A549 (cell line): ENCODE results near the gene MAGI1. TPM values are rescaled to one million over a fixed set of nuclear protein-coding genes. Genes with fewer than 3 reads are reported as not detected.
A peak's percentile ranks its signal among the peaks of the same experiment; 100 is the strongest.

Experiments
- ATAC-seq, 2 experiments: fragments of 200-7000 bp in 1 of 2; fragments of >200 bp in 1 of 2; cut with Nextera tagmentation in 1 of 2; cut with Tn5 transposase in 1 of 2; 3 replicates each; pipeline versions ENCODE4 v1.8.0 to v1.9.1; 2018 to 2020; ENCODE audit warnings: mild to moderate bottlenecking in 1 of 2, moderate library complexity in 1 of 2
- CTCF ChIA-PET: fragments of 300-600 bp; sonication (Branson Sonifier 250); formaldehyde crosslinking; extraction: SDS; loops from one replicate; lab custom pipeline; 2021; ENCODE audit warnings: antibody characterized with exemption, inconsistent platforms; lab: Yijun Ruan, JAX
- POLR2A ChIA-PET: fragments of 350-600 bp; formaldehyde crosslinking; extraction: SDS; loops from one replicate; lab custom pipeline; 2021; ENCODE audit warnings: antibody characterized with exemption, inconsistent platforms; lab: Yijun Ruan, JAX
- DNase-seq, 2 experiments: peaks; one replicate each; pipeline versions ENCODE4 v3.0.0 to v3.0.0-alpha.2; 2011 to 2016; ENCODE audit warnings: low read depth in 1 of 2, low spot score in 1 of 2
- FAIRE-seq: peaks from 2 replicates; lab custom pipeline; 2011; peaks lifted over from hg19 to GRCh38; lab: Jason Lieb, UNC
- H3K27ac ChIP-seq, 2 experiments: fragments of >200 bp; sonication (Bioruptor Twin); formaldehyde crosslinking; 3 replicates each; pipeline ENCODE4 v1.5.1; 2016 to 2017
- H3K4me1 ChIP-seq: fragments of >200 bp; sonication (Bioruptor Twin); formaldehyde crosslinking; 3 replicates; pipeline ENCODE4 v1.6.1; 2016
- H3K4me2 ChIP-seq: fragments of >200 bp; sonication (Bioruptor Twin); formaldehyde crosslinking; 3 replicates; pipeline ENCODE4 v1.6.1; 2016
- H3K4me3 ChIP-seq: fragments of >200 bp; sonication (Bioruptor Twin); formaldehyde crosslinking; 3 replicates; pipeline ENCODE4 v1.5.1; 2016
- H3K9me3 ChIP-seq: fragments of >200 bp; sonication (Bioruptor Twin); formaldehyde crosslinking; 3 replicates; pipeline ENCODE4 v1.6.1; 2016
- EHF ChIP-seq: fragments of 250-450 bp; sonication (Bioruptor Pico); IDR thresholded peaks from 2 replicates; pipeline ENCODE4 v1.5.0; 2020; ENCODE audit warnings: mild to moderate bottlenecking
- ELK1 ChIP-seq: fragments of 150-350 bp; IDR thresholded peaks from 2 replicates; pipeline ENCODE4 v1.6.1; 2014; ENCODE audit warnings: low read depth, mild to moderate bottlenecking, low read length
- EP300 ChIP-seq, 2 experiments: fragments of >200 bp; sonication (Bioruptor Twin); formaldehyde crosslinking; IDR thresholded peaks; 2 replicates in 1 of 2; 3 replicates in 1 of 2; pipeline ENCODE4 v1.6.1; 2016 to 2017
- ESRRA ChIP-seq: fragments of 150-350 bp; IDR thresholded peaks from 2 replicates; pipeline ENCODE4 v1.6.1; 2014; ENCODE audit warnings: mild to moderate bottlenecking, low read length, borderline replicate concordance
- HDAC2 ChIP-seq: fragments of 200-600 bp; sonication (generic); IDR thresholded peaks from 2 replicates; pipeline ENCODE4 v1.6.1; 2016
- HOXB13 ChIP-seq: fragments of 250-450 bp; sonication (Bioruptor Pico); IDR thresholded peaks from 2 replicates; pipeline ENCODE4 v1.5.0; 2020; ENCODE audit warnings: low read depth, mild to moderate bottlenecking, moderate library complexity
- HOXB5 ChIP-seq: fragments of 250-450 bp; sonication (Bioruptor Pico); IDR thresholded peaks from 2 replicates; pipeline ENCODE4 v1.5.0; 2020; ENCODE audit warnings: mild to moderate bottlenecking, moderate library complexity
- JUN ChIP-seq, 2 experiments: fragments of >200 bp; sonication (Bioruptor Twin); formaldehyde crosslinking; IDR thresholded peaks; 2 replicates in 1 of 2; 3 replicates in 1 of 2; pipeline ENCODE4 v1.6.1; 2016 to 2017
- KDM5A ChIP-seq: fragments of 200-600 bp; sonication (generic); IDR thresholded peaks from 2 replicates; pipeline ENCODE4 v1.6.1; 2016; ENCODE audit warnings: antibody characterized with exemption, mild to moderate bottlenecking
- MAFK ChIP-seq: fragments of 450-650 bp; IDR thresholded peaks from 2 replicates; pipeline ENCODE4 v1.6.1; 2014; ENCODE audit not compliant: partially characterized antibody
- MYC ChIP-seq: IDR thresholded peaks from 2 replicates; pipeline ENCODE4 v1.6.1; 2012; ENCODE audit warnings: mild to moderate bottlenecking, inconsistent platforms, low read length, improper control_type of control experiment, borderline replicate concordance
- NR3C1 ChIP-seq: fragments of >200 bp; sonication (Bioruptor Twin); formaldehyde crosslinking; IDR thresholded peaks from 3 replicates; pipeline ENCODE4 v1.6.1; 2017
- PBX3 ChIP-seq: IDR thresholded peaks from 2 replicates; pipeline ENCODE4 v1.6.1; 2012
- PHF8 ChIP-seq: fragments of 200-600 bp; sonication (generic); IDR thresholded peaks from 2 replicates; pipeline ENCODE4 v1.6.1; 2016; ENCODE audit warnings: low read depth, mild to moderate bottlenecking, antibody characterized with exemption, moderate library complexity, borderline replicate concordance
- POLR2A ChIP-seq: IDR thresholded peaks from 2 replicates; pipeline ENCODE4 v1.6.1; 2012; ENCODE audit warnings: mild to moderate bottlenecking, low read length
- RARB ChIP-seq: fragments of 250-450 bp; sonication (Bioruptor Pico); IDR thresholded peaks from 2 replicates; pipeline ENCODE4 v1.8.0; 2021; ENCODE audit warnings: mild to moderate bottlenecking, moderate library complexity
- SMC3 ChIP-seq: fragments of >200 bp; sonication (Bioruptor Twin); formaldehyde crosslinking; IDR thresholded peaks from 3 replicates; pipeline ENCODE4 v1.6.1; 2018; ENCODE audit warnings: inconsistent platforms
- TFCP2L1 ChIP-seq: fragments of 250-450 bp; sonication (Bioruptor Pico); IDR thresholded peaks from 2 replicates; pipeline ENCODE4 v1.5.0; 2021; ENCODE audit warnings: mild to moderate bottlenecking
- ZFP36 ChIP-seq: fragments of 450-650 bp; IDR thresholded peaks from 2 replicates; pipeline ENCODE4 v1.6.1; 2014; ENCODE audit warnings: borderline replicate concordance; ENCODE audit not compliant: partially characterized antibody
- ZNF302 ChIP-seq: fragments of 250-450 bp; sonication (Bioruptor Pico); IDR thresholded peaks from 2 replicates; pipeline ENCODE4 v1.9.0; 2021; ENCODE audit warnings: inconsistent platforms, mild to moderate bottlenecking, moderate library complexity
- ZSCAN20 ChIP-seq: fragments of 250-450 bp; sonication (Bioruptor Pico); IDR thresholded peaks from 2 replicates; pipeline ENCODE4 v1.8.0; 2022; ENCODE audit warnings: mild to moderate bottlenecking, moderate library complexity
- WGBS: methylation state at CpG from one replicate; pipeline ENCODE4 v1.1.6; 2017; ENCODE audit errors: missing lambda C conversion rate; 5-methylcytosine and 5-hydroxymethylcytosine counted together
- polyA plus RNA-seq, 4 experiments: library from polyadenylated mRNA; depleted of rRNA in 3 of 4; stranded (reverse); fragments of >200 nt; fragmentation: RNase III in 1 of 4; extraction: RNeasy Plus Mini Kit Qiagen cat#74134 plus additional on column Dnase treatment in 1 of 4; gene quantifications; 2 replicates in 3 of 4; 3 replicates in 1 of 4; pipeline ENCODE4 v1.2.3, GENCODE V29; 2011 to 2017
- TF ChIP-seq, protein P1 (sequence below): fragments of >200 bp; sonication (Bioruptor Twin); formaldehyde crosslinking; IDR thresholded peaks from 2 replicates; pipeline ENCODE4 v1.6.1; 2016
- TF ChIP-seq, protein P2 (sequence below): fragments of >200 bp; sonication (Bioruptor Twin); formaldehyde crosslinking; IDR thresholded peaks from 3 replicates; pipeline ENCODE4 v1.6.1; 2016
- TF ChIP-seq, protein P3 (sequence below): fragments of >200 bp; sonication (Bioruptor Twin); formaldehyde crosslinking; IDR thresholded peaks from 3 replicates; pipeline ENCODE4 v1.5.1; 2016

Gene MAGI1
- polyA plus RNA-seq, 2 of the 4 experiments (the other 2 are of a cell fraction), result 4.7 to 6.6 TPM

DNA sequence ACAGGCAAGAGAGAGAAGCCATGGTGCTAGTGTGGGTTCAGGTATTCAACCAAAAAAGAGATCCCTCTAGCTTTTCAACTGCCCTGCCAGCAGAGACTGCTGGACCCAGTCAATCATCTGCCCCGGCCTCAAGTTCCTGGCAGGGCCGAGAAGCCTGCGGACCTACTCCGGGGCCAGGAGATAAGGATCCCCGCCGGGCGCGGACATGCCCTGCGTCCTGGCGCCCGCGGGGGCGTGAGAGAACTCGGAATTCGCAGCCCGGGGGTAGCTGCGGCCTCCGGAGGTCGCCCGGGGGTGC is 821 bp upstream of the MAGI1 start:
- CTCF ChIA-PET, result interaction anchor here (1.2 kb wide), 2 partner anchors 77 to 99 kb away, joined by 3 to 5 read pairs; no protein-coding TSS in a partner anchor
- H3K4me1 ChIP-seq, result peaks cover 14% of the 10 kb centered on the region; the same call in 2 of the 3 replicates
- DNase-seq (peak; percentile 31 to 35), FAIRE-seq (no peak), ATAC-seq (peak; percentile 50 to 61)
- no peaks in the 10 kb centered on the region for H3K9me3 ChIP-seq
- peak overlapping the region; percentile 92 for H3K4me3 ChIP-seq
- 0% methylated on average over 1 of the region's 20 CpGs for WGBS
- peak overlapping the region; percentile 93 to 95 for H3K27ac ChIP-seq
- TF ChIP-seq HOXB13 (CRISPR knock-in tag) (no peak), EP300 (IDR thresholded peaks at IDR 0.05) (no peak), MAFK (no peak)
- H3K4me2 ChIP-seq, result peak overlapping the region; percentile 82
- POLR2A ChIA-PET, result interaction anchor here (0.7 to 0.8 kb wide), 2 partner anchors 37 to 75 kb away, joined by 3 read pairs; no protein-coding TSS in a partner anchor

DNA sequence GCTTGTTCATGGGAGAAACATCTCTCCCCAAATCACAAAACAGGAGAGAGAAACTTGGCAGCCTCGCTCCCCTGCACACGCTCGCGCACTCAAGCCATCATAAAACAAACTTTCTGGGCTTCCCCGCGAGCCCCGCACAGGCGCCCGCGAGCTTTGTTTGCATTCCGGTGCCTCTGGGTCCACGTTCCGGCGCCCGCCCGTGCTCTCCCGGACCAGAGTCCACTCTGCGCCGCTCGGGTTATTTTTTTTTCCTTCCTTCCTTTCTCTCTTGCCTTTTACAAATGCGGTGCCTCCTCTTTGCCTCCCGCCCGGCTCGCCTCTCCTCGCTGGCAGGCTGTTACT is 363 bp downstream of the MAGI1 start:
- H3K27ac ChIP-seq, result peak overlapping the region; percentile 93 to 95
- no peak for TF ChIP-seq ZNF302 (CRISPR knock-in tag)
- TF ChIP-seq PHF8, result no peak
- no peak for TF ChIP-seq RARB (CRISPR knock-in tag)
- no peak for TF ChIP-seq HOXB5 (CRISPR knock-in tag)
- TF ChIP-seq ESRRA, result no peak
- TF ChIP-seq KDM5A, result no peak
- TF ChIP-seq EP300 (IDR thresholded peaks at IDR 0.05), result no peak
- TF ChIP-seq TFCP2L1 (CRISPR knock-in tag), result no peak
- TF ChIP-seq MAFK, result no peak
- TF ChIP-seq ZFP36, result no peak
- TF ChIP-seq, protein P1, sequence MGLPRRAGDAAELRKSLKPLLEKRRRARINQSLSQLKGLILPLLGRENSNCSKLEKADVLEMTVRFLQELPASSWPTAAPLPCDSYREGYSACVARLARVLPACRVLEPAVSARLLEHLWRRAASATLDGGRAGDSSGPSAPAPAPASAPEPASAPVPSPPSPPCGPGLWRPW, result no peak
- TF ChIP-seq, protein P2, sequence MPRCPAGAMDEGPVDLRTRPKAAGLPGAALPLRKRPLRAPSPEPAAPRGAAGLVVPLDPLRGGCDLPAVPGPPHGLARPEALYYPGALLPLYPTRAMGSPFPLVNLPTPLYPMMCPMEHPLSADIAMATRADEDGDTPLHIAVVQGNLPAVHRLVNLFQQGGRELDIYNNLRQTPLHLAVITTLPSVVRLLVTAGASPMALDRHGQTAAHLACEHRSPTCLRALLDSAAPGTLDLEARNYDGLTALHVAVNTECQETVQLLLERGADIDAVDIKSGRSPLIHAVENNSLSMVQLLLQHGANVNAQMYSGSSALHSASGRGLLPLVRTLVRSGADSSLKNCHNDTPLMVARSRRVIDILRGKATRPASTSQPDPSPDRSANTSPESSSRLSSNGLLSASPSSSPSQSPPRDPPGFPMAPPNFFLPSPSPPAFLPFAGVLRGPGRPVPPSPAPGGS, result no peak
- no peak for TF ChIP-seq EHF
- TF ChIP-seq MYC, result no peak
- TF ChIP-seq POLR2A, result no peak
- TF ChIP-seq, protein P3, sequence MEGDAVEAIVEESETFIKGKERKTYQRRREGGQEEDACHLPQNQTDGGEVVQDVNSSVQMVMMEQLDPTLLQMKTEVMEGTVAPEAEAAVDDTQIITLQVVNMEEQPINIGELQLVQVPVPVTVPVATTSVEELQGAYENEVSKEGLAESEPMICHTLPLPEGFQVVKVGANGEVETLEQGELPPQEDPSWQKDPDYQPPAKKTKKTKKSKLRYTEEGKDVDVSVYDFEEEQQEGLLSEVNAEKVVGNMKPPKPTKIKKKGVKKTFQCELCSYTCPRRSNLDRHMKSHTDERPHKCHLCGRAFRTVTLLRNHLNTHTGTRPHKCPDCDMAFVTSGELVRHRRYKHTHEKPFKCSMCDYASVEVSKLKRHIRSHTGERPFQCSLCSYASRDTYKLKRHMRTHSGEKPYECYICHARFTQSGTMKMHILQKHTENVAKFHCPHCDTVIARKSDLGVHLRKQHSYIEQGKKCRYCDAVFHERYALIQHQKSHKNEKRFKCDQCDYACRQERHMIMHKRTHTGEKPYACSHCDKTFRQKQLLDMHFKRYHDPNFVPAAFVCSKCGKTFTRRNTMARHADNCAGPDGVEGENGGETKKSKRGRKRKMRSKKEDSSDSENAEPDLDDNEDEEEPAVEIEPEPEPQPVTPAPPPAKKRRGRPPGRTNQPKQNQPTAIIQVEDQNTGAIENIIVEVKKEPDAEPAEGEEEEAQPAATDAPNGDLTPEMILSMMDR, result no peak
- TF ChIP-seq PBX3, result no peak
- TF ChIP-seq, all 56 proteins: peak for 0
- DNase-seq (no peak), FAIRE-seq (no peak), ATAC-seq (peak; percentile 37 to 38)
- Histone ChIP-seq H3K4me3 (peak overlapping the region; percentile 92), H3K4me2 (peak overlapping the region; percentile 96), H3K4me1 (peaks cover 14% of the 10 kb centered on the region; the same call in 2 of the 3 replicates), H3K9me3 (no peaks in the 10 kb centered on the region)
- under 1% methylated on average over 23 of the region's 25 CpGs for WGBS
- ChIA-PET POLR2A (no interaction called here), CTCF (interaction anchor here (0.7 to 1.7 kb wide), 6 partner anchors 11 to 627 kb away, joined by 3 to 11 read pairs (median 3); no protein-coding TSS in a partner anchor)

DNA sequence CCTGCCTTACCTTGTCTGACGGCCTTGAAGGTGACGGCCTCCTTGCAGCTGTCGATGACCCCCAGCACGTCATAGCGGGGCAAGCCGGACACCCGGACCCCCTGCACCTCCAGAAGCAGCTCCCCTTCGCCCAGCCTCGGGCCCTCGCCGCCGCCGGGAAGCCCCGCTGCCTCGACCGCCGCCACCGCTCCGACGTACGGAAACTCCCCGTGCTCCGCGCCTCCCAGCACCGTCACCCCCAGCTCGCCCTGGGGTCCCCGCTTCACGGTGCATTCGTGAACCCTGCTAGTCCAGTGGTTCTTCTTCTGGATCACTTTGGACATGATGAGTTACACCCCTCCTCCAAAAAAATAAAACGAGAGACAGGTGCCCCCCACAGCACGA is 740 bp downstream of the MAGI1 start:
- WGBS, result 0% methylated on average over 3 of the region's 31 CpGs
- ChIA-PET POLR2A (no interaction called here), CTCF (interaction anchor here (0.7 to 1.7 kb wide), 8 partner anchors 10 to 627 kb away, joined by 3 to 11 read pairs (median 3); no protein-coding TSS in a partner anchor)
- peak overlapping the region; percentile 96 for H3K4me2 ChIP-seq
- H3K4me3 ChIP-seq, result peak overlapping the region; percentile 92
- peaks cover 14% of the 10 kb centered on the region; the same call in 2 of the 3 replicates for H3K4me1 ChIP-seq
- DNase-seq (no peak), FAIRE-seq (no peak), ATAC-seq (peak in 1 of 2 experiments; percentile 15; a peak in 3 of 6 replicates)
- H3K9me3 ChIP-seq, result no peaks in the 10 kb centered on the region
- H3K27ac ChIP-seq, result peak overlapping the region; percentile 93 to 95
- no peak for TF ChIP-seq POLR2A
- TF ChIP-seq, protein P1, result no peak
- no peak for TF ChIP-seq NR3C1
- TF ChIP-seq ZSCAN20, result no peak
- no peak for TF ChIP-seq TFCP2L1 (CRISPR knock-in tag)
- no peak for TF ChIP-seq PHF8
- no peak for TF ChIP-seq SMC3
- TF ChIP-seq HOXB5 (CRISPR knock-in tag), result no peak
- no peak for TF ChIP-seq JUN (IDR thresholded peaks at IDR 0.05)
- TF ChIP-seq HDAC2, result no peak
- TF ChIP-seq, protein P3, result no peak
- TF ChIP-seq PBX3, result no peak
- no peak for TF ChIP-seq ELK1
- TF ChIP-seq HOXB13 (CRISPR knock-in tag), result no peak
